Neural cell (in vitro differentiated cells): ENCODE data around the gene NOL8. TPM values are rescaled to one million over a fixed set of nuclear protein-coding genes. Genes with fewer than 3 reads are reported as not detected.
A peak's percentile ranks its signal among the peaks of the same experiment; 100 is the strongest.

Source experiments
- H2AFZ ChIP-seq: fragments of 200-600, 300-800 bp; sonication (generic), shearing (Covaris generic); 2 replicates; pipeline ENCODE4 v1.6.0; 2014; ENCODE audit warnings: low read depth, mild to moderate bottlenecking, antibody characterized with exemption, low read length, moderate library complexity
- H3F3A ChIP-seq: fragments of 200-600 bp; shearing (Covaris generic); 2 replicates; pipeline ENCODE4 v1.6.1; 2016; ENCODE audit warnings: mild to moderate bottlenecking, moderate library complexity, mixed read lengths, antibody characterized with exemption, low read length; ENCODE audit not compliant: insufficient read depth, poor library complexity, severe bottlenecking
- H3K27ac ChIP-seq: fragments of 200-600, 300-800 bp; sonication (generic), shearing (Covaris generic); 2 replicates; pipeline ENCODE4 v1.5.1; 2014; ENCODE audit warnings: mild to moderate bottlenecking, low read length, moderate library complexity
- H3K27me3 ChIP-seq: fragments of 300-800, 200-600 bp; sonication (generic), shearing (Covaris generic); 2 replicates; pipeline ENCODE4 v1.6.0; 2014; ENCODE audit warnings: mild to moderate bottlenecking, low read depth, low read length, moderate library complexity; ENCODE audit not compliant: insufficient read depth
- H3K36me3 ChIP-seq: fragments of 300-800, 200-600 bp; sonication (generic), shearing (Covaris generic); 2 replicates; pipeline ENCODE4 v1.5.1; 2014; ENCODE audit warnings: mild to moderate bottlenecking, antibody characterized with exemption, low read length, moderate library complexity; ENCODE audit not compliant: insufficient read depth
- H3K4me2 ChIP-seq: fragments of 300-800, 200-600 bp; sonication (generic), shearing (Covaris generic); 2 replicates; pipeline ENCODE4 v1.6.0; 2014; ENCODE audit warnings: mild to moderate bottlenecking, low read length
- H3K4me3 ChIP-seq: fragments of 300-800, 200-600 bp; sonication (generic), shearing (Covaris generic); 2 replicates; pipeline ENCODE4 v1.5.1; 2014; ENCODE audit warnings: mild to moderate bottlenecking, low read length, moderate library complexity
- H3K79me2 ChIP-seq: fragments of 200-600 bp; shearing (Covaris generic); replicated peaks from 2 replicates; pipeline ENCODE4 v1.6.0; 2014; ENCODE audit warnings: mild to moderate bottlenecking, low read length, moderate library complexity; ENCODE audit not compliant: insufficient read depth
- H3K9ac ChIP-seq: fragments of 300-800, 200-600 bp; sonication (generic), shearing (Covaris generic); 2 replicates; pipeline ENCODE4 v1.6.1; 2016; ENCODE audit warnings: mild to moderate bottlenecking, low read length, mixed read lengths
- H3K9me2 ChIP-seq: fragments of 200-600 bp; shearing (Covaris generic); 2 replicates; pipeline ENCODE4 v1.6.1; 2016; ENCODE audit warnings: mild to moderate bottlenecking, low read length, mixed read lengths; ENCODE audit not compliant: insufficient read depth
- H3K9me3 ChIP-seq: fragments of 200-600, 300-800 bp; sonication (generic), shearing (Covaris generic); 2 replicates; pipeline ENCODE4 v1.6.1; 2016; ENCODE audit warnings: mild to moderate bottlenecking, mixed run types, low read length, moderate library complexity, mixed read lengths
- H4K20me1 ChIP-seq: fragments of 200-600 bp; shearing (Covaris generic); 2 replicates; pipeline ENCODE4 v1.6.1; 2016; ENCODE audit warnings: mild to moderate bottlenecking, mixed run types; ENCODE audit not compliant: insufficient read depth
- EP300 ChIP-seq: fragments of 450-650 bp; conservative IDR thresholded peaks from 2 replicates; pipeline ENCODE4 v1.6.1; 2014; ENCODE audit warnings: antibody characterized with exemption, mild to moderate bottlenecking, moderate library complexity; ENCODE audit not compliant: poor library complexity, severe bottlenecking
- EZH2 ChIP-seq: fragments of 200-600, 300-800 bp; shearing (Covaris generic), sonication (generic); IDR thresholded peaks from 2 replicates; pipeline ENCODE4 v1.6.1; 2014; ENCODE audit warnings: antibody characterized with exemption, low read length, borderline replicate concordance, mild to moderate bottlenecking; ENCODE audit not compliant: insufficient read depth, poor library complexity, severe bottlenecking
- MXI1 ChIP-seq: fragments of 450-650 bp; conservative IDR thresholded peaks from 2 replicates; pipeline ENCODE4 v1.6.1; 2014; ENCODE audit warnings: antibody characterized with exemption, mild to moderate bottlenecking; ENCODE audit not compliant: poor library complexity, severe bottlenecking
- POLR2AphosphoS5 ChIP-seq: IDR thresholded peaks from 2 replicates; pipeline ENCODE4 v1.6.1; 2012
- RAD21 ChIP-seq: fragments of 450-650 bp; conservative IDR thresholded peaks from 2 replicates; pipeline ENCODE4 v1.6.1; 2014; ENCODE audit warnings: antibody characterized with exemption, mild to moderate bottlenecking, moderate library complexity
- SMC3 ChIP-seq: fragments of 450-650 bp; conservative IDR thresholded peaks from 2 replicates; pipeline ENCODE4 v1.6.1; 2014; ENCODE audit warnings: antibody characterized with exemption, mild to moderate bottlenecking, moderate library complexity; ENCODE audit not compliant: poor library complexity
- TAF1 ChIP-seq: IDR thresholded peaks from 2 replicates; pipeline ENCODE4 v1.6.1; 2012; ENCODE audit warnings: low read depth
- polyA minus RNA-seq: library from RNA; depleted of rRNA, polyadenylated mRNA; stranded (reverse); fragments of >200 nt; gene quantifications from 2 replicates; pipeline ENCODE4 v1.2.3, GENCODE V29; 2014
- polyA plus RNA-seq: library from polyadenylated mRNA; depleted of rRNA; stranded (reverse); fragments of >200 nt; gene quantifications from 2 replicates; pipeline ENCODE4 v1.2.3, GENCODE V29; 2014
- TF ChIP-seq, protein P1 (sequence below): fragments of 450-650 bp; IDR thresholded peaks from 2 replicates; pipeline ENCODE4 v1.5.1; 2014; ENCODE audit warnings: antibody characterized with exemption, mild to moderate bottlenecking, moderate library complexity; ENCODE audit not compliant: poor library complexity, severe bottlenecking
- TF ChIP-seq, protein P2 (sequence below): IDR thresholded peaks from 2 replicates; pipeline ENCODE4 v1.6.1; 2012; ENCODE audit warnings: borderline replicate concordance

Gene NOL8
- 12.6 and 25.3 TPM in 2 replicates for polyA plus RNA-seq
- 22.9 and 38.3 TPM in 2 replicates for polyA minus RNA-seq

DNA sequence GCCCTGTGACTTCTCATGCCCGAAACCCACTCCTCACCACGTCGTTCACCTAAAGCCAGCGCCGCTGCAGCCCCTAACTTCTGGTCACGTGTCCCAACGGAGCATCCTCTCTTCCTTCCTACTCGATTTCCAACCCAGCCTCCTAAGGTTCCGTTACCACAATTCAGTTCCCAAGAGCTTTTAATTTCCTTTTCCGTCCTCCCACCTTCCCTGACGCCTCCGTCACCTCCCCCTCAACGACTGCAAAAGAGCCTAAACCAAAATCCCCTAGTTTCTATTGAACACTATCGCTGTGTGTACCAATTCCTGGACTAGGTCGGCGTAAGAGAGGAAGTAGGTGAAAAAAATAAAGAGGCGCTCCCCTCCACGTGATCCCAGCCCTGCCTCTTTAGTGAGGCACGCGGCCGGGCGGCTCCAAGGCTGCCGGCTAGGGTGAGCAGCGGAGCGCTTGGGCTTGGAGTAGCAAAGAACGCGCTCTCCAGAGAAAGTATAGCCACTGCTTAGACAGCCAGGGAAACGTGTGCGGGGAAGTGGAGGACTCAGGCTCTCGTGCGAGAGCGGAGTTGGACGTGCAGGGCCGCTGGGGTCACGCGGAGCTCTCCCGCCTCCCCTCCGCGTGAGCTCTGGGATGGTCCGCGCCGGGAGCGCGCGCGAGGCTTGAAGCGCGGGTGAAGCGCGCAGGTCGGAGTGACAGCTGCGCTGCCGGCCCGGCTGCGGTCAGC is at the start of gene NOL8, which contains the start of gene CENPP:
NOL8 (minus strand) TSS at position 82 of the 722 bp plus-strand sequence. CDS start 1,189 bp downstream, outside the sequence.
CENPP (plus strand) TSS at position 685 of the 722 bp plus-strand sequence.
- Histone ChIP-seq H3K27me3 (no peaks in the 10 kb centered on the region), H3F3A (no peaks in the 10 kb centered on the region), H4K20me1 (no peaks in the 10 kb centered on the region), H3K9me2 (no peaks in the 10 kb centered on the region), H3K4me2 (peak within 1 kb of the TSS; percentile 96), H3K36me3 (no peaks in the 10 kb centered on the region), H3K4me3 (peak within 1 kb of the TSS; percentile 85), H3K79me2 (peaks cover 10% of the 10 kb centered on the region), H2AFZ (peak within 1 kb of the TSS; percentile 93), H3K9me3 (no peaks in the 10 kb centered on the region), H3K27ac (peak within 1 kb of the TSS; percentile 91), H3K9ac (peak within 1 kb of the TSS; percentile 91)
- TF ChIP-seq RAD21 (no peak), SMC3 (peak; percentile 64), MXI1 (peak; percentile 97), EZH2 (no peak), EP300 (peak; percentile 61), POLR2AphosphoS5 (peak; percentile 77), TAF1 (peak; percentile 68)
- TF ChIP-seq, protein P1, sequence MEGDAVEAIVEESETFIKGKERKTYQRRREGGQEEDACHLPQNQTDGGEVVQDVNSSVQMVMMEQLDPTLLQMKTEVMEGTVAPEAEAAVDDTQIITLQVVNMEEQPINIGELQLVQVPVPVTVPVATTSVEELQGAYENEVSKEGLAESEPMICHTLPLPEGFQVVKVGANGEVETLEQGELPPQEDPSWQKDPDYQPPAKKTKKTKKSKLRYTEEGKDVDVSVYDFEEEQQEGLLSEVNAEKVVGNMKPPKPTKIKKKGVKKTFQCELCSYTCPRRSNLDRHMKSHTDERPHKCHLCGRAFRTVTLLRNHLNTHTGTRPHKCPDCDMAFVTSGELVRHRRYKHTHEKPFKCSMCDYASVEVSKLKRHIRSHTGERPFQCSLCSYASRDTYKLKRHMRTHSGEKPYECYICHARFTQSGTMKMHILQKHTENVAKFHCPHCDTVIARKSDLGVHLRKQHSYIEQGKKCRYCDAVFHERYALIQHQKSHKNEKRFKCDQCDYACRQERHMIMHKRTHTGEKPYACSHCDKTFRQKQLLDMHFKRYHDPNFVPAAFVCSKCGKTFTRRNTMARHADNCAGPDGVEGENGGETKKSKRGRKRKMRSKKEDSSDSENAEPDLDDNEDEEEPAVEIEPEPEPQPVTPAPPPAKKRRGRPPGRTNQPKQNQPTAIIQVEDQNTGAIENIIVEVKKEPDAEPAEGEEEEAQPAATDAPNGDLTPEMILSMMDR = peak; percentile 26
- TF ChIP-seq, protein P2, sequence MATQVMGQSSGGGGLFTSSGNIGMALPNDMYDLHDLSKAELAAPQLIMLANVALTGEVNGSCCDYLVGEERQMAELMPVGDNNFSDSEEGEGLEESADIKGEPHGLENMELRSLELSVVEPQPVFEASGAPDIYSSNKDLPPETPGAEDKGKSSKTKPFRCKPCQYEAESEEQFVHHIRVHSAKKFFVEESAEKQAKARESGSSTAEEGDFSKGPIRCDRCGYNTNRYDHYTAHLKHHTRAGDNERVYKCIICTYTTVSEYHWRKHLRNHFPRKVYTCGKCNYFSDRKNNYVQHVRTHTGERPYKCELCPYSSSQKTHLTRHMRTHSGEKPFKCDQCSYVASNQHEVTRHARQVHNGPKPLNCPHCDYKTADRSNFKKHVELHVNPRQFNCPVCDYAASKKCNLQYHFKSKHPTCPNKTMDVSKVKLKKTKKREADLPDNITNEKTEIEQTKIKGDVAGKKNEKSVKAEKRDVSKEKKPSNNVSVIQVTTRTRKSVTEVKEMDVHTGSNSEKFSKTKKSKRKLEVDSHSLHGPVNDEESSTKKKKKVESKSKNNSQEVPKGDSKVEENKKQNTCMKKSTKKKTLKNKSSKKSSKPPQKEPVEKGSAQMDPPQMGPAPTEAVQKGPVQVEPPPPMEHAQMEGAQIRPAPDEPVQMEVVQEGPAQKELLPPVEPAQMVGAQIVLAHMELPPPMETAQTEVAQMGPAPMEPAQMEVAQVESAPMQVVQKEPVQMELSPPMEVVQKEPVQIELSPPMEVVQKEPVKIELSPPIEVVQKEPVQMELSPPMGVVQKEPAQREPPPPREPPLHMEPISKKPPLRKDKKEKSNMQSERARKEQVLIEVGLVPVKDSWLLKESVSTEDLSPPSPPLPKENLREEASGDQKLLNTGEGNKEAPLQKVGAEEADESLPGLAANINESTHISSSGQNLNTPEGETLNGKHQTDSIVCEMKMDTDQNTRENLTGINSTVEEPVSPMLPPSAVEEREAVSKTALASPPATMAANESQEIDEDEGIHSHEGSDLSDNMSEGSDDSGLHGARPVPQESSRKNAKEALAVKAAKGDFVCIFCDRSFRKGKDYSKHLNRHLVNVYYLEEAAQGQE = peak; percentile 31

DNA sequence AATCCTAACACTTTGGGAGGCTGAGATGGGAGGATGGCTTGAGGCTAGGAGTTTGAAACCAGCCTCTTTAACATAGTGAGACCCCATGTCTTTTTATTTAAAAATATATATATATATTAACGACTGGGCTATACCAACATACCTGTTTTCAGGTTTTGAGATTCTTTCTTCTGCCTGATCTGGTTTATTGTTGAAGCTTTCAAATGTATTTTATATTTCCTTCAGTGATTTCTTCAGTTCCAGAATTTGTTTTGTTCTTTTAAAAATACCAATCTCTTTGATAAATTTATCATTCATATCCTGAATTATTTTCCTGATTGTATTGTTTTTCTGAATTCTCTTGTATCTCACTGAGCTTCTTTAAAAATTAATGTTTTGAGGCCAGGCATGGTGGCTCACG is 48.0 kb upstream of the NOL8 start:
- no peaks in the 10 kb centered on the region for H3K9me2 ChIP-seq
- no peak overlapping the region for H3K4me3 ChIP-seq
- no peaks in the 10 kb centered on the region for H3K36me3 ChIP-seq
- no peak for TF ChIP-seq SMC3
- TF ChIP-seq RAD21 = no peak
- TF ChIP-seq MXI1 = no peak
- no peak for TF ChIP-seq TAF1
- no peak for TF ChIP-seq EP300
- TF ChIP-seq, protein P1 = no peak
- TF ChIP-seq, protein P2 = no peak
- TF ChIP-seq POLR2AphosphoS5 = no peak
- no peak for TF ChIP-seq EZH2
- H3K9ac ChIP-seq = no peak overlapping the region
- H3K4me2 ChIP-seq = no peak overlapping the region
- H3F3A ChIP-seq = no peaks in the 10 kb centered on the region
- H2AFZ ChIP-seq = no peak overlapping the region
- no peak overlapping the region for H3K27ac ChIP-seq
- H3K27me3 ChIP-seq = no peaks in the 10 kb centered on the region
- H4K20me1 ChIP-seq = no peaks in the 10 kb centered on the region
- no peaks in the 10 kb centered on the region for H3K9me3 ChIP-seq
- no peaks in the 10 kb centered on the region for H3K79me2 ChIP-seq
